Parathyroid adenoma (tissue), 2 donors: ENCODE results near the gene CLSTN2.

Experiments
- H2AFZ ChIP-seq: fragments of 300-600 bp; sonication (generic); one replicate; pipeline ENCODE4 v1.7.0; 2017; ENCODE audit warnings: antibody characterized with exemption, mild to moderate bottlenecking
- H3K27ac ChIP-seq: fragments of 300-600 bp; sonication (generic); one replicate; pipeline ENCODE4 v1.7.0; 2017
- H3K27me3 ChIP-seq: fragments of 300-600 bp; sonication (generic); one replicate; pipeline ENCODE4 v1.7.0; 2017; ENCODE audit warnings: low read length; ENCODE audit not compliant: control insufficient read depth, insufficient read depth
- H3K36me3 ChIP-seq: fragments of 300-600 bp; sonication (generic); one replicate; pipeline ENCODE4 v1.7.0; 2017; ENCODE audit warnings: low read length; ENCODE audit not compliant: control insufficient read depth, insufficient read depth
- H3K4me1 ChIP-seq: fragments of 300-600 bp; sonication (generic); one replicate; pipeline ENCODE4 v1.7.0; 2017; ENCODE audit warnings: control low read depth
- H3K4me2 ChIP-seq: fragments of 300-600 bp; sonication (generic); one replicate; pipeline ENCODE4 v1.7.0; 2017; ENCODE audit warnings: low read length
- H3K4me3 ChIP-seq: fragments of 300-600 bp; sonication (generic); one replicate; pipeline ENCODE4 v1.7.0; 2017; ENCODE audit warnings: low read depth, low read length
- H3K79me2 ChIP-seq: fragments of 300-600 bp; sonication (generic); one replicate; pipeline ENCODE4 v1.7.0; 2017; ENCODE audit warnings: control low read depth
- H3K9ac ChIP-seq: fragments of 300-600 bp; sonication (generic); one replicate; pipeline ENCODE4 v1.7.0; 2017; ENCODE audit warnings: mild to moderate bottlenecking
- H3K9me3 ChIP-seq: fragments of 300-600 bp; sonication (generic); one replicate; pipeline ENCODE4 v1.7.0; 2017; ENCODE audit warnings: low read length; ENCODE audit not compliant: control insufficient read depth
- CTCF ChIP-seq: fragments of 300-600 bp; sonication (generic); IDR thresholded peaks from one replicate; pipeline ENCODE4 v1.7.0; 2017; ENCODE audit warnings: antibody characterized with exemption, mild to moderate bottlenecking
- donor health status: primary hyperparathyroidism.

CLSTN2 gene

GRCh38 chr3:140599009-140599408 lies 664.0 kb downstream of the CLSTN2 start:
- H3K27me3 ChIP-seq, result no peaks in the 10 kb centered on the region
- H3K9ac ChIP-seq, result no peak overlapping the region
- TF ChIP-seq CTCF, result no peak
- no peaks in the 10 kb centered on the region for H3K9me3 ChIP-seq
- no peaks in the 10 kb centered on the region for H3K4me1 ChIP-seq
- H3K36me3 ChIP-seq, result no peaks in the 10 kb centered on the region
- no peak overlapping the region for H3K27ac ChIP-seq
- no peak overlapping the region for H3K4me3 ChIP-seq
- H3K4me2 ChIP-seq, result no peak overlapping the region
- H3K79me2 ChIP-seq, result no peaks in the 10 kb centered on the region
- H2AFZ ChIP-seq, result no peak overlapping the region

- Histone ChIP-seq H3K4me3 (no peak overlapping the region), H3K36me3 (no peaks in the 10 kb centered on the region), H3K9me3 (no peaks in the 10 kb centered on the region), H3K27me3 (no peaks in the 10 kb centered on the region), H2AFZ (no peak overlapping the region), H3K9ac (no peak overlapping the region), H3K27ac (no peak overlapping the region), H3K4me2 (no peak overlapping the region), H3K4me1 (no peaks in the 10 kb centered on the region), H3K79me2 (no peaks in the 10 kb centered on the region)
- TF ChIP-seq CTCF, result no peak
Measured at GRCh38 chr3:140599496-140599895, 664.5 kb downstream of the CLSTN2 start.

- Histone ChIP-seq H3K4me1 (no peaks in the 10 kb centered on the region), H3K4me2 (no peak overlapping the region), H2AFZ (no peak overlapping the region), H3K27me3 (no peaks in the 10 kb centered on the region), H3K9me3 (no peaks in the 10 kb centered on the region), H3K79me2 (no peaks in the 10 kb centered on the region), H3K9ac (no peak overlapping the region), H3K4me3 (no peak overlapping the region), H3K36me3 (no peaks in the 10 kb centered on the region), H3K27ac (no peak overlapping the region)
- TF ChIP-seq CTCF, result no peak
Measured at GRCh38 chr3:140601881-140602280, 666.9 kb downstream of the CLSTN2 start.

- TF ChIP-seq CTCF, result no peak
- H3K4me2 ChIP-seq, result no peak overlapping the region
- no peaks in the 10 kb centered on the region for H3K27me3 ChIP-seq
- H3K4me3 ChIP-seq, result no peak overlapping the region
- H2AFZ ChIP-seq, result no peak overlapping the region
- no peak overlapping the region for H3K27ac ChIP-seq
- no peaks in the 10 kb centered on the region for H3K9me3 ChIP-seq
- H3K4me1 ChIP-seq, result no peaks in the 10 kb centered on the region
- H3K79me2 ChIP-seq, result no peaks in the 10 kb centered on the region
- H3K36me3 ChIP-seq, result no peaks in the 10 kb centered on the region
- H3K9ac ChIP-seq, result no peak overlapping the region
Measured at GRCh38 chr3:140602781-140603180, 667.8 kb downstream of the CLSTN2 start.

- no peak overlapping the region for H3K4me3 ChIP-seq
- H3K36me3 ChIP-seq, result no peaks in the 10 kb centered on the region
- H3K9ac ChIP-seq, result no peak overlapping the region
- no peak for TF ChIP-seq CTCF
- no peak overlapping the region for H2AFZ ChIP-seq
- no peaks in the 10 kb centered on the region for H3K27me3 ChIP-seq
- H3K4me1 ChIP-seq, result no peaks in the 10 kb centered on the region
- no peak overlapping the region for H3K27ac ChIP-seq
- H3K79me2 ChIP-seq, result no peaks in the 10 kb centered on the region
- no peaks in the 10 kb centered on the region for H3K9me3 ChIP-seq
- H3K4me2 ChIP-seq, result no peak overlapping the region
Measured at GRCh38 chr3:140603766-140604165, 668.8 kb downstream of the CLSTN2 start.
